ENCODE results near the gene GLB1L3.

DNA sequence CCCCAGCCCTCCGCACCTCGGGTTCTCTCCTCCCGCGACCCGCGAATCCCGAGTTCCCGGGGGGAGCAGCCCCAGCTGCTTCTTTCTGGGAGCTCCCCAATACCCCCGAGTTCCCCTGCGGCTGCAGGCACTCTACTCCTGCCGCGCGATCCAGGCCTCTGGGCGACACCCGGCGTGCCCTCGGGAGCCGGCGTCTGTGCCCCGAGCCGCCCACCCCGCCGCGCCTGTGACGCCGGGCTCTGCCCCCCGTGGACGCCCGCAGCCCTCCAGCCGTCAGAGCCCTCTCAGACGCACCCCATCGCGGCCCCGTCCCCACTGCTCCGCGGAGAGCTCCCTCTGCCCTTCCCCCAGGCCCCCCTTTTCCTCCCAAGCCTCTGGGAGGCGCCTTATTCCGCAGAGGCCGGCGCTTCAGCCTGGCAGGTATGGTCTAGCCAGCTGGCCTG is 56.0 kb downstream of the GLB1L3 start:
- TF ChIP-seq GATA2 (IDR thresholded peaks at IDR 0.05; ENCODE audit: low read depth, low read length), result no peak
- TF ChIP-seq GATA3 (IDR thresholded peaks at IDR 0.05; ENCODE audit: low read depth, low read length), result no peak
